Endothelial cell of umbilical vein (primary cell): ENCODE results near the gene THSD7B. TPM values are rescaled to one million over a fixed set of nuclear protein-coding genes. Genes with fewer than 3 reads are reported as not detected.

Experiments used
- BruUV-seq: library from RNA; stranded (reverse); fragments of 400-500 nt; replicated peaks from 2 replicates; lab custom pipeline; 2021; lab: Mats Ljungman, UMichigan
- CTCF ChIA-PET: fragments of 300-600, 350-600 bp; sonication (Branson Sonifier 250); formaldehyde crosslinking; loops from one replicate; lab custom pipeline; 2021; ENCODE audit warnings: antibody characterized with exemption, inconsistent platforms; lab: Charles Lee
- POLR2A ChIA-PET: fragments of 300-600, 350-600 bp; sonication (Branson Sonifier 250); formaldehyde crosslinking; loops from one replicate; lab custom pipeline; 2021; ENCODE audit warnings: antibody characterized with exemption, inconsistent platforms; lab: Charles Lee
- DNase-seq: peaks from one replicate; pipeline ENCODE4 v3.0.0-alpha.2; 2011; ENCODE audit warnings: low read depth, low spot score
- FAIRE-seq: peaks from 2 replicates; lab custom pipeline; 2011; peaks lifted over from hg19 to GRCh38; lab: Jason Lieb, UNC
- H2AFZ ChIP-seq: 2 replicates; pipeline ENCODE4 v1.6.0; 2012; ENCODE audit warnings: low read depth, low read length, control low read depth, inconsistent platforms
- H3K27ac ChIP-seq: 2 replicates; pipeline ENCODE4 v1.5.1; 2011; ENCODE audit warnings: low read depth, mild to moderate bottlenecking, control low read depth, low read length, moderate library complexity; ENCODE audit not compliant: insufficient read depth
- H3K27me3 ChIP-seq, 2 experiments: 2 replicates each; pipeline versions ENCODE4 v1.6.0 to v1.6.1; 2011; ENCODE audit warnings: low read length in 2 of 2, mixed read lengths in 1 of 2; ENCODE audit not compliant: control insufficient read depth in 2 of 2, insufficient read depth in 2 of 2
- H3K36me3 ChIP-seq, 2 experiments: 2 replicates in 1 of 2; 3 replicates in 1 of 2; pipeline ENCODE4 v1.5.1; 2011; ENCODE audit warnings: low read length in 2 of 2, mild to moderate bottlenecking in 1 of 2, moderate library complexity in 1 of 2; ENCODE audit not compliant: control insufficient read depth in 2 of 2, insufficient read depth in 2 of 2; ENCODE audit errors: extremely low read depth in 1 of 2
- H3K4me1 ChIP-seq: 3 replicates; pipeline ENCODE4 v1.5.1; 2011; ENCODE audit warnings: mild to moderate bottlenecking, low read length; ENCODE audit not compliant: control insufficient read depth, insufficient read depth; ENCODE audit errors: extremely low read depth
- H3K4me2 ChIP-seq: 2 replicates; pipeline ENCODE4 v1.6.1; 2011; ENCODE audit warnings: low read length, control low read depth, mixed read lengths; ENCODE audit not compliant: insufficient read depth
- H3K4me3 ChIP-seq, 3 experiments: fragments of 200-600 bp in 1 of 3; sonication (generic), shearing (Covaris generic) in 1 of 3; replicated peaks in 1 of 3; 2 replicates each; pipeline ENCODE4 v1.5.1; 2011 to 2016; ENCODE audit warnings: control low read depth in 3 of 3, low read length in 3 of 3, mild to moderate bottlenecking in 2 of 3, inconsistent platforms in 1 of 3, low read depth in 1 of 3, moderate library complexity in 1 of 3; ENCODE audit not compliant: insufficient read depth in 1 of 3
- H3K79me2 ChIP-seq: 2 replicates; pipeline ENCODE4 v1.6.0; 2012; ENCODE audit warnings: low read length, inconsistent platforms; ENCODE audit not compliant: control insufficient read depth, insufficient read depth
- H3K9ac ChIP-seq: replicated peaks from 2 replicates; pipeline ENCODE3; 2011; ENCODE audit warnings: low read length, control low read depth; ENCODE audit not compliant: insufficient read depth; ENCODE audit errors: extremely low read depth
- H3K9me1 ChIP-seq: replicated peaks from 3 replicates; pipeline ENCODE4 v1.6.0; 2011; ENCODE audit warnings: mild to moderate bottlenecking, low read length; ENCODE audit not compliant: control insufficient read depth, insufficient read depth; ENCODE audit errors: extremely low read depth
- H3K9me3 ChIP-seq: replicated peaks from 2 replicates; pipeline ENCODE4 v1.5.1; 2012; ENCODE audit warnings: low read length, inconsistent platforms; ENCODE audit not compliant: control insufficient read depth, insufficient read depth
- H4K20me1 ChIP-seq: replicated peaks from 2 replicates; pipeline ENCODE3; 2011; ENCODE audit warnings: mild to moderate bottlenecking, low read length; ENCODE audit not compliant: control insufficient read depth, insufficient read depth; ENCODE audit errors: extremely low read depth
- CTCF ChIP-seq, 2 donors: IDR thresholded peaks; 1 replicate in 1 of 2; 2 replicates in 1 of 2; pipeline ENCODE4 v1.5.1; 2011; ENCODE audit warnings: low read length in 2 of 2, mild to moderate bottlenecking in 2 of 2, moderate library complexity in 2 of 2, control low read depth in 1 of 2, inconsistent platforms in 1 of 2, low read depth in 1 of 2; ENCODE audit not compliant: insufficient read depth in 1 of 2; ENCODE audit errors: extremely low read depth in 1 of 2
- EZH2 ChIP-seq: IDR thresholded peaks from 2 replicates; pipeline ENCODE4 v1.6.1; 2012; ENCODE audit warnings: borderline replicate concordance, low read depth, mild to moderate bottlenecking, moderate library complexity, low read length, inconsistent platforms; ENCODE audit not compliant: severe bottlenecking
- FOS ChIP-seq: IDR thresholded peaks from 2 replicates; pipeline ENCODE4 v1.6.1; 2011; ENCODE audit warnings: mild to moderate bottlenecking, low read length, moderate library complexity, borderline replicate concordance; ENCODE audit not compliant: insufficient read depth
- GATA2 ChIP-seq: IDR thresholded peaks from 2 replicates; pipeline ENCODE4 v1.7.0; 2011; ENCODE audit warnings: low read depth, mild to moderate bottlenecking, moderate library complexity, mixed read lengths, low read length; ENCODE audit not compliant: insufficient read length, insufficient read depth
- JUN ChIP-seq: IDR thresholded peaks from 2 replicates; pipeline ENCODE4 v1.6.1; 2011; ENCODE audit warnings: borderline replicate concordance, low read depth; ENCODE audit not compliant: insufficient read length, insufficient read depth
- MYC ChIP-seq: IDR thresholded peaks from one replicate; pipeline ENCODE4 v1.6.1; 2011; ENCODE audit warnings: mild to moderate bottlenecking, low read depth, low read length
- POLR2A ChIP-seq: IDR thresholded peaks from 2 replicates; pipeline ENCODE4 v1.6.1; 2012; ENCODE audit warnings: low read depth, mild to moderate bottlenecking, control low read depth, low read length
- POLR2AphosphoS5 ChIP-seq: IDR thresholded peaks from 2 replicates; pipeline ENCODE4 v1.6.1; 2012; ENCODE audit warnings: low read depth, mild to moderate bottlenecking, control low read depth, low read length, moderate library complexity; ENCODE audit not compliant: insufficient read depth
- dilution Hi-C: fragments of 300-500 bp; cut with MboI; formaldehyde crosslinking; loops from one replicate; pipeline ENCODE4 v1.15.0; 2019; ENCODE audit warnings: low sequenced_read_pairs; ENCODE audit not compliant: extremely low pct_ligation_motif_present
- intact Hi-C: fragments of 100-400 bp; cut with micrococcal nuclease; formaldehyde crosslinking; loops from one replicate; pipeline ENCODE4 v1.10.0; 2022
- polyA plus RNA-seq, 4 experiments: library from polyadenylated mRNA; depleted of rRNA in 3 of 4; stranded (reverse) in 3 of 4; unstranded in 1 of 4; fragments of >200 nt; gene quantifications; 2 replicates each; pipeline versions ENCODE4 v1.2.1 to v1.2.3, GENCODE V29; 2011 to 2012; ENCODE audit warnings: missing spikeins in 1 of 4
- total RNA-seq: library from RNA; stranded (reverse); gene quantifications from 2 replicates; pipeline ENCODE4 v1.2.3, GENCODE V29; 2021
- TF ChIP-seq, protein P1 (sequence below): IDR thresholded peaks from 2 replicates; pipeline ENCODE4 v1.6.1; 2011; ENCODE audit not compliant: insufficient read depth, insufficient read length

Gene THSD7B
- total and polyA plus RNA-seq, 2 donors (not counting 3 experiments of a cell fraction or from before 2014, with no cell fraction given): 0.04 TPM; not detected in 1

DNA sequence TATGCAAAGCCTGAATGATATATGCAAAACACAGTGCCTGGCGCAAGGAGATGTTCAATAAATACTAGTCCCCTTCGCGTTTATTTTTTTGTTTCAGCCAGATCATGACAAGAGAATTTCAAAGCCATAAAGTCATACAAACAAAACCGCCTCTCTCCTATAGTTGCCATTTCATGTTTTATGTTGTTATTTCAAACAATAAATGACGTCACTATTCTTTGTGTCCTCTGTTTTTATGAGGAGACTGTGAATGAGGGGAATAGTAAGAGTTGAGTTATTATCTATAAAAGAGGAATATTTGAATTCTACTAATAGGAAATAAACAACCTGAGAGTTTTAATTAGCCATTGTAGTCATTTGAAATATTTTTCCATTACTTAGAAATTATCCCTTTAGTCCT is 464.5 kb downstream of the THSD7B start:
- Histone ChIP-seq H4K20me1 (no peaks in the 10 kb centered on the region), H3K4me1 (no peaks in the 10 kb centered on the region), H3K9me1 (no peaks in the 10 kb centered on the region), H3K4me3 (no peak overlapping the region), H2AFZ (no peak overlapping the region), H3K9ac (no peak overlapping the region), H3K27me3 (no peaks in the 10 kb centered on the region), H3K9me3 (peaks cover 4% of the 10 kb centered on the region), H3K36me3 (no peaks in the 10 kb centered on the region), H3K4me2 (no peak overlapping the region), H3K79me2 (no peaks in the 10 kb centered on the region), H3K27ac (no peak overlapping the region)
- ChIA-PET POLR2A (no interaction called here), CTCF (no interaction called here)
- TF ChIP-seq CTCF (IDR thresholded peaks at IDR 0.05; ENCODE audit: extremely low read depth in 1 of 2, insufficient read depth in 1 of 2, low read depth in 1 of 2, low read length in 2 of 2) (no peak), MYC (no peak), POLR2A (no peak), JUN (no peak), FOS (no peak), EZH2 (no peak), POLR2AphosphoS5 (no peak), GATA2 (no peak)
- TF ChIP-seq, protein P1, sequence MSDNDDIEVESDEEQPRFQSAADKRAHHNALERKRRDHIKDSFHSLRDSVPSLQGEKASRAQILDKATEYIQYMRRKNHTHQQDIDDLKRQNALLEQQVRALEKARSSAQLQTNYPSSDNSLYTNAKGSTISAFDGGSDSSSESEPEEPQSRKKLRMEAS: no peak
- intact Hi-C loops: no loop called here
- BruUV-seq: no TSS peak
- FAIRE-seq: no peak
- dilution Hi-C loops: no loop called here
- DNase-seq: no peak
